WTC11 (cell line): ENCODE measurements around the gene RAB17. TPM values are rescaled to one million over a fixed set of nuclear protein-coding genes. Genes with fewer than 3 reads are reported as not detected.

Source experiments
- ATAC-seq: fragments of 200-7000 bp; cut with Tn5 transposase; 2 replicates; pipeline ENCODE4 v1.10.0; 2021; ENCODE audit warnings: mild to moderate bottlenecking, moderate library complexity
- CTCF ChIA-PET: fragments of 300-600 bp; sonication (Branson Sonifier 250); formaldehyde crosslinking; loops from one replicate; lab custom pipeline; 2021; ENCODE audit warnings: antibody characterized with exemption; lab: Charles Lee
- POLR2A ChIA-PET: fragments of 350-600 bp; sonication (Branson Sonifier 250); formaldehyde crosslinking; loops from one replicate; lab custom pipeline; 2021; ENCODE audit warnings: antibody characterized with exemption; lab: Charles Lee
- DNase-seq: peaks from one replicate; pipeline ENCODE4 v3.0.0; 2021; ENCODE audit warnings: low spot score
- H3K27ac Mint-ChIP-seq: 2 replicates; pipeline ENCODE4 v1.8.0; 2021; ENCODE audit warnings: mixed read lengths
- H3K27me3 Mint-ChIP-seq: 2 replicates; pipeline ENCODE4 v1.8.0; 2021; ENCODE audit warnings: low read depth, mild to moderate bottlenecking, moderate library complexity, mixed read lengths
- H3K36me3 Mint-ChIP-seq: 2 replicates; pipeline ENCODE4 v1.8.0; 2021; ENCODE audit warnings: mixed read lengths
- H3K4me1 Mint-ChIP-seq: 2 replicates; pipeline ENCODE4 v1.8.0; 2022; ENCODE audit warnings: mixed read lengths
- H3K4me3 Mint-ChIP-seq: 2 replicates; pipeline ENCODE4 v1.8.0; 2021; ENCODE audit warnings: mild to moderate bottlenecking, moderate library complexity, mixed read lengths
- H3K9me3 Mint-ChIP-seq: 2 replicates; pipeline ENCODE4 v1.8.0; 2021; ENCODE audit warnings: mixed read lengths
- EMX1 ChIP-seq: fragments of 250-450 bp; sonication (Bioruptor Pico); IDR thresholded peaks from 2 replicates; pipeline ENCODE4 v1.8.0; 2021; ENCODE audit warnings: mild to moderate bottlenecking
- FOXP1 ChIP-seq: sonication (generic); formaldehyde crosslinking; IDR thresholded peaks from 2 replicates; pipeline ENCODE4 v1.8.0; 2022; ENCODE audit warnings: missing genetic modification reagents, mild to moderate bottlenecking, moderate library complexity, borderline replicate concordance
- IRF2 ChIP-seq: sonication (generic); formaldehyde crosslinking; IDR thresholded peaks from 2 replicates; pipeline ENCODE4 v1.8.0; 2022; ENCODE audit warnings: low read depth, missing genetic modification reagents, borderline replicate concordance
- NFYB ChIP-seq: sonication (generic); formaldehyde crosslinking; conservative IDR thresholded peaks from 2 replicates; pipeline ENCODE4 v1.8.0; 2022; ENCODE audit warnings: low read depth, missing genetic modification reagents
- NR1H2 ChIP-seq: sonication (generic); formaldehyde crosslinking; IDR thresholded peaks from 2 replicates; pipeline ENCODE4 v1.9.0; 2021; ENCODE audit warnings: mild to moderate bottlenecking, moderate library complexity, missing genetic modification reagents
- RORB ChIP-seq: fragments of 250-450 bp; sonication (Bioruptor Pico); IDR thresholded peaks from 2 replicates; pipeline ENCODE4 v1.9.0; 2021; ENCODE audit warnings: mild to moderate bottlenecking
- SMAD4 ChIP-seq: sonication (generic); formaldehyde crosslinking; IDR thresholded peaks from 2 replicates; pipeline ENCODE4 v1.8.0; 2022; ENCODE audit warnings: mild to moderate bottlenecking, missing genetic modification reagents
- SP1 ChIP-seq: sonication (generic); formaldehyde crosslinking; conservative IDR thresholded peaks from 2 replicates; pipeline ENCODE4 v1.8.1; 2022; ENCODE audit warnings: missing genetic modification reagents
- ZNF232 ChIP-seq: sonication (generic); formaldehyde crosslinking; IDR thresholded peaks from 2 replicates; pipeline ENCODE4 v1.8.0; 2022; ENCODE audit warnings: mild to moderate bottlenecking, missing genetic modification reagents
- ZNF396 ChIP-seq: fragments of 250-450 bp; sonication (Bioruptor Pico); IDR thresholded peaks from 2 replicates; pipeline ENCODE4 v1.8.0; 2021; ENCODE audit warnings: mild to moderate bottlenecking, moderate library complexity, borderline replicate concordance
- ZNF423 ChIP-seq: fragments of 250-450 bp; sonication (Bioruptor Pico); IDR thresholded peaks from 2 replicates; pipeline ENCODE4 v2.1.2; 2022; ENCODE audit warnings: mild to moderate bottlenecking, moderate library complexity
- total RNA-seq: library from RNA; stranded (reverse); gene quantifications from 3 replicates; pipeline ENCODE4 v1.2.3, GENCODE V29; 2021
- TF ChIP-seq, protein P1 (sequence below): fragments of 200-600 bp; IDR thresholded peaks from 2 replicates; pipeline ENCODE4 v1.8.0; 2022; ENCODE audit warnings: antibody characterized with exemption
- TF ChIP-seq, protein P2 (sequence below): sonication (generic); formaldehyde crosslinking; IDR thresholded peaks from 2 replicates; pipeline ENCODE4 v1.8.0; 2022; ENCODE audit warnings: mild to moderate bottlenecking, missing genetic modification reagents
- TF ChIP-seq, protein P3 (sequence below): sonication (generic); formaldehyde crosslinking; IDR thresholded peaks from 2 replicates; pipeline ENCODE4 v1.8.1; 2022; ENCODE audit warnings: low read depth, missing genetic modification reagents, borderline replicate concordance
- TF ChIP-seq, protein P4 (sequence below): fragments of 250-450 bp; sonication (Bioruptor Pico); IDR thresholded peaks from 2 replicates; pipeline ENCODE4 v1.9.0; 2021; ENCODE audit warnings: mild to moderate bottlenecking, borderline replicate concordance
- TF ChIP-seq, protein P5 (sequence below): sonication (generic); formaldehyde crosslinking; IDR thresholded peaks from 2 replicates; pipeline ENCODE4 v1.8.1; 2022; ENCODE audit warnings: mild to moderate bottlenecking, moderate library complexity, missing genetic modification reagents
- TF ChIP-seq, protein P6 (sequence below): fragments of 250-450 bp; sonication (Bioruptor Pico); conservative IDR thresholded peaks from 2 replicates; pipeline ENCODE4 v1.9.0; 2021; ENCODE audit warnings: mild to moderate bottlenecking
- TF ChIP-seq, protein P7 (sequence below): fragments of 250-450 bp; sonication (Bioruptor Pico); IDR thresholded peaks from 2 replicates; pipeline ENCODE4 v1.9.0; 2021; ENCODE audit warnings: mild to moderate bottlenecking

RAB17 gene
- total RNA-seq, 1 experiment from 2014 or later, result 140 TPM

DNA sequence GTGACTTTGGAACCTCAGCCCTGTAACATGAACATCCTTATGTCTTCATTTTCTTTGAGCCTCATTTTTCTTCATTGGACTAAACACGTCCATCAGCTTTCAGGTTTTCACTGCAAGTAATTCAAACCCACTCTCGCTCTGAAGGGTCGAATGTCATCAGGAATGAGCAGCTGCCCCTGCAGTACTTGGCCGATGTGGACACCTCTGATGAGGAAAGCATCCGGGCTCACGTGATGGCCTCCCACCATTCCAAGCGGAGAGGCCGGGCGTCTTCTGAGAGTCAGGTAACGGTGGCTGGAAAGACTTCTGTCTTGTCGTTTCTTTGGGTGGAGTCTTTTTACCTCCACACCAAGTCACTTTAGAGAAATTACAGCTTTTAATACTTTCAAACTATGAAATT lies 63.3 kb downstream of the RAB17 start:
- Mint-ChIP-seq H3K27me3 (peaks cover 3% of the 10 kb centered on the region; the same call in 1 of the 2 replicates), H3K4me3 (no peak overlapping the region), H3K27ac (no peak overlapping the region), H3K9me3 (no peaks in the 10 kb centered on the region), H3K4me1 (peaks cover 6% of the 10 kb centered on the region), H3K36me3 (no peaks in the 10 kb centered on the region; the same call in 1 of the 2 replicates)
- DNase-seq (no peak), ATAC-seq (no peak)
- CTCF ChIA-PET, result interaction anchor here (1.3 to 1.7 kb wide), 2 partner anchors 14 to 45 kb away, joined by 5 to 8 read pairs; no protein-coding TSS in a partner anchor
- POLR2A ChIA-PET, result no interaction called here
- TF ChIP-seq NFYB (CRISPR knock-in tag), result no peak
- no peak for TF ChIP-seq RORB
- no peak for TF ChIP-seq EMX1 (CRISPR knock-in tag)
- TF ChIP-seq SP1 (CRISPR knock-in tag), result no peak
- TF ChIP-seq ZNF396 (CRISPR knock-in tag), result no peak
- TF ChIP-seq, protein P1, sequence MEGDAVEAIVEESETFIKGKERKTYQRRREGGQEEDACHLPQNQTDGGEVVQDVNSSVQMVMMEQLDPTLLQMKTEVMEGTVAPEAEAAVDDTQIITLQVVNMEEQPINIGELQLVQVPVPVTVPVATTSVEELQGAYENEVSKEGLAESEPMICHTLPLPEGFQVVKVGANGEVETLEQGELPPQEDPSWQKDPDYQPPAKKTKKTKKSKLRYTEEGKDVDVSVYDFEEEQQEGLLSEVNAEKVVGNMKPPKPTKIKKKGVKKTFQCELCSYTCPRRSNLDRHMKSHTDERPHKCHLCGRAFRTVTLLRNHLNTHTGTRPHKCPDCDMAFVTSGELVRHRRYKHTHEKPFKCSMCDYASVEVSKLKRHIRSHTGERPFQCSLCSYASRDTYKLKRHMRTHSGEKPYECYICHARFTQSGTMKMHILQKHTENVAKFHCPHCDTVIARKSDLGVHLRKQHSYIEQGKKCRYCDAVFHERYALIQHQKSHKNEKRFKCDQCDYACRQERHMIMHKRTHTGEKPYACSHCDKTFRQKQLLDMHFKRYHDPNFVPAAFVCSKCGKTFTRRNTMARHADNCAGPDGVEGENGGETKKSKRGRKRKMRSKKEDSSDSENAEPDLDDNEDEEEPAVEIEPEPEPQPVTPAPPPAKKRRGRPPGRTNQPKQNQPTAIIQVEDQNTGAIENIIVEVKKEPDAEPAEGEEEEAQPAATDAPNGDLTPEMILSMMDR, result no peak
- TF ChIP-seq ZNF232 (CRISPR knock-in tag), result no peak

DNA sequence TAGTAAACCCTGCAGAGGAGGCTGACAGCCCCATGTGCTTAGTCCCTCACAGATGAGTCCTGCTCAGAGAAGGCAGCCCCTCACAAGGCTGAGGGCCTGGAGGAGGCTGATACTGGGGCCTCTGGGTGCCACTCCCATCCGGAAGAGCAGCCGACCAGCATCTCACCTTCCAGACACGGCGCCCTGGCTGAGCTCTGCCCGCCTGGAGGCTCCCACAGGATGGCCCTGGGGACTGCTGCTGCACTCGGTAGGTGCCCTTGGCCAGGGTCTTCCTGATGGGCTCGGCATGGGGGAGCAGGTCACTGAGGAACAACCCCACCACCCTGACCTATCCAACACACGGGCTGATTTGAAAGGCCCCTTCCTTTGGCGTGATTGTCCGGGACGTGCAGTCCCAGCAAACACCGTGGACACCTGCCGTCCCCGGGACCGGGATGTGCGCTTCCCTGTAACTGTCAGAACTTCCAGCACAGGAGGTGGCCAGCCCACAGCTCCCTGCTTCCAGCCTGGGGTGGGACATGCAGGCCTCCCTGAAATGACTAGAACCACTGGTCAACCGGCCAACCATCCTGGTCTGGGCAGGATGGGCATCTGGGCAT lies 64.9 kb downstream of the RAB17 start:
- ATAC-seq, result no peak
- CTCF ChIA-PET, result interaction anchor here (0.6 to 1.7 kb wide), 4 partner anchors 13 to 47 kb away, joined by 3 to 13 read pairs (median 6); no protein-coding TSS in a partner anchor
- no peaks in the 10 kb centered on the region for H3K4me1 Mint-ChIP-seq
- H3K36me3 Mint-ChIP-seq, result no peaks in the 10 kb centered on the region; the same call in 1 of the 2 replicates
- POLR2A ChIA-PET, result no interaction called here
- no peak for DNase-seq
- H3K27me3 Mint-ChIP-seq, result peaks cover 3% of the 10 kb centered on the region; the same call in 1 of the 2 replicates
- no peak overlapping the region for H3K27ac Mint-ChIP-seq
- H3K9me3 Mint-ChIP-seq, result no peaks in the 10 kb centered on the region
- no peak overlapping the region for H3K4me3 Mint-ChIP-seq
- TF ChIP-seq, protein P2, sequence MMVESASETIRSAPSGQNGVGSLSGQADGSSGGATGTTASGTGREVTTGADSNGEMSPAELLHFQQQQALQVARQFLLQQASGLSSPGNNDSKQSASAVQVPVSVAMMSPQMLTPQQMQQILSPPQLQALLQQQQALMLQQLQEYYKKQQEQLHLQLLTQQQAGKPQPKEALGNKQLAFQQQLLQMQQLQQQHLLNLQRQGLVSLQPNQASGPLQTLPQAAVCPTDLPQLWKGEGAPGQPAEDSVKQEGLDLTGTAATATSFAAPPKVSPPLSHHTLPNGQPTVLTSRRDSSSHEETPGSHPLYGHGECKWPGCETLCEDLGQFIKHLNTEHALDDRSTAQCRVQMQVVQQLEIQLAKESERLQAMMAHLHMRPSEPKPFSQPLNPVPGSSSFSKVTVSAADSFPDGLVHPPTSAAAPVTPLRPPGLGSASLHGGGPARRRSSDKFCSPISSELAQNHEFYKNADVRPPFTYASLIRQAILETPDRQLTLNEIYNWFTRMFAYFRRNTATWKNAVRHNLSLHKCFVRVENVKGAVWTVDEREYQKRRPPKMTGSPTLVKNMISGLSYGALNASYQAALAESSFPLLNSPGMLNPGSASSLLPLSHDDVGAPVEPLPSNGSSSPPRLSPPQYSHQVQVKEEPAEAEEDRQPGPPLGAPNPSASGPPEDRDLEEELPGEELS (CRISPR knock-in tag), result no peak
- no peak for TF ChIP-seq IRF2 (CRISPR knock-in tag)
- TF ChIP-seq, protein P3, sequence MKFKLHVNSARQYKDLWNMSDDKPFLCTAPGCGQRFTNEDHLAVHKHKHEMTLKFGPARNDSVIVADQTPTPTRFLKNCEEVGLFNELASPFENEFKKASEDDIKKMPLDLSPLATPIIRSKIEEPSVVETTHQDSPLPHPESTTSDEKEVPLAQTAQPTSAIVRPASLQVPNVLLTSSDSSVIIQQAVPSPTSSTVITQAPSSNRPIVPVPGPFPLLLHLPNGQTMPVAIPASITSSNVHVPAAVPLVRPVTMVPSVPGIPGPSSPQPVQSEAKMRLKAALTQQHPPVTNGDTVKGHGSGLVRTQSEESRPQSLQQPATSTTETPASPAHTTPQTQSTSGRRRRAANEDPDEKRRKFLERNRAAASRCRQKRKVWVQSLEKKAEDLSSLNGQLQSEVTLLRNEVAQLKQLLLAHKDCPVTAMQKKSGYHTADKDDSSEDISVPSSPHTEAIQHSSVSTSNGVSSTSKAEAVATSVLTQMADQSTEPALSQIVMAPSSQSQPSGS (CRISPR knock-in tag), result no peak
- TF ChIP-seq, protein P4, sequence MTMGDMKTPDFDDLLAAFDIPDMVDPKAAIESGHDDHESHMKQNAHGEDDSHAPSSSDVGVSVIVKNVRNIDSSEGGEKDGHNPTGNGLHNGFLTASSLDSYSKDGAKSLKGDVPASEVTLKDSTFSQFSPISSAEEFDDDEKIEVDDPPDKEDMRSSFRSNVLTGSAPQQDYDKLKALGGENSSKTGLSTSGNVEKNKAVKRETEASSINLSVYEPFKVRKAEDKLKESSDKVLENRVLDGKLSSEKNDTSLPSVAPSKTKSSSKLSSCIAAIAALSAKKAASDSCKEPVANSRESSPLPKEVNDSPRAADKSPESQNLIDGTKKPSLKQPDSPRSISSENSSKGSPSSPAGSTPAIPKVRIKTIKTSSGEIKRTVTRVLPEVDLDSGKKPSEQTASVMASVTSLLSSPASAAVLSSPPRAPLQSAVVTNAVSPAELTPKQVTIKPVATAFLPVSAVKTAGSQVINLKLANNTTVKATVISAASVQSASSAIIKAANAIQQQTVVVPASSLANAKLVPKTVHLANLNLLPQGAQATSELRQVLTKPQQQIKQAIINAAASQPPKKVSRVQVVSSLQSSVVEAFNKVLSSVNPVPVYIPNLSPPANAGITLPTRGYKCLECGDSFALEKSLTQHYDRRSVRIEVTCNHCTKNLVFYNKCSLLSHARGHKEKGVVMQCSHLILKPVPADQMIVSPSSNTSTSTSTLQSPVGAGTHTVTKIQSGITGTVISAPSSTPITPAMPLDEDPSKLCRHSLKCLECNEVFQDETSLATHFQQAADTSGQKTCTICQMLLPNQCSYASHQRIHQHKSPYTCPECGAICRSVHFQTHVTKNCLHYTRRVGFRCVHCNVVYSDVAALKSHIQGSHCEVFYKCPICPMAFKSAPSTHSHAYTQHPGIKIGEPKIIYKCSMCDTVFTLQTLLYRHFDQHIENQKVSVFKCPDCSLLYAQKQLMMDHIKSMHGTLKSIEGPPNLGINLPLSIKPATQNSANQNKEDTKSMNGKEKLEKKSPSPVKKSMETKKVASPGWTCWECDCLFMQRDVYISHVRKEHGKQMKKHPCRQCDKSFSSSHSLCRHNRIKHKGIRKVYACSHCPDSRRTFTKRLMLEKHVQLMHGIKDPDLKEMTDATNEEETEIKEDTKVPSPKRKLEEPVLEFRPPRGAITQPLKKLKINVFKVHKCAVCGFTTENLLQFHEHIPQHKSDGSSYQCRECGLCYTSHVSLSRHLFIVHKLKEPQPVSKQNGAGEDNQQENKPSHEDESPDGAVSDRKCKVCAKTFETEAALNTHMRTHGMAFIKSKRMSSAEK, result no peak
- TF ChIP-seq NR1H2 (CRISPR knock-in tag), result no peak
- TF ChIP-seq, protein P5, sequence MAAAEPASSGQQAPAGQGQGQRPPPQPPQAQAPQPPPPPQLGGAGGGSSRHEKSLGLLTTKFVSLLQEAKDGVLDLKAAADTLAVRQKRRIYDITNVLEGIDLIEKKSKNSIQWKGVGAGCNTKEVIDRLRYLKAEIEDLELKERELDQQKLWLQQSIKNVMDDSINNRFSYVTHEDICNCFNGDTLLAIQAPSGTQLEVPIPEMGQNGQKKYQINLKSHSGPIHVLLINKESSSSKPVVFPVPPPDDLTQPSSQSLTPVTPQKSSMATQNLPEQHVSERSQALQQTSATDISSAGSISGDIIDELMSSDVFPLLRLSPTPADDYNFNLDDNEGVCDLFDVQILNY (CRISPR knock-in tag), result no peak
- TF ChIP-seq ZNF423 (CRISPR knock-in tag), result no peak
- TF ChIP-seq, protein P6, sequence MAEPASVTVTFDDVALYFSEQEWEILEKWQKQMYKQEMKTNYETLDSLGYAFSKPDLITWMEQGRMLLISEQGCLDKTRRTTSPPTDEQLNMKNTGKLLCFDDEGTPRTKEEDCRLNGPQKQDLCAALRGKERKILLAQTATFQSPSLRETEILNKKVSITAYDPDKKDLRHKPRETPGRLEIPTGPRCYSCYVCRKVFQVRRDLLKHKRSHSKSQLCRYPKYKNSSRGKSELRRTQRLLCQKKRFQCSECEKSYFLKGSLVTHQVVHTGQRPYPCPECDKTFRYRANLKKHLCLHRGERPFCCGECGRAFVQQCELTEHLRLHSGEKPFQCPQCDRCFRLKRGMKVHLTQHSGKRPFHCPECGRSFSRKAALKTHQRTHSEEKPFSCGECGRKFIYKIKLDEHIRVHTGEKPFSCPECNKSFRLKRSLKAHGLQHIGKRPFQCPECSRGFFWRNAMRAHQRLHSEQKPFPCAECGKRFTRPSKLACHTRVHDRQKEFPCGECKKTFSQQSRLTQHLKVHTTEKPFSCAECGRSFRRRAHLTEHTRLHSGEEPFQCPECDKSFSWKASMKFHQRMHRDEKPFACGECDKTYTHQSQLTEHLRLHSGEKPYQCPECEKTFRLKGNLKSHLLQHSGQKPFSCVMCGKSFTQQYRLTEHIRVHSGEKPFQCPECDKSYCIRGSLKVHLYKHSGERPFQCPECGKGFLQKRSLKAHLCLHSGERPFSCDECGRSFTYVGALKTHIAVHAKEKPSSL (CRISPR knock-in tag), result no peak
- TF ChIP-seq FOXP1 (CRISPR knock-in tag), result no peak
- no peak for TF ChIP-seq SMAD4 (CRISPR knock-in tag)
- no peak for TF ChIP-seq ZNF396 (CRISPR knock-in tag)
- TF ChIP-seq, protein P7, sequence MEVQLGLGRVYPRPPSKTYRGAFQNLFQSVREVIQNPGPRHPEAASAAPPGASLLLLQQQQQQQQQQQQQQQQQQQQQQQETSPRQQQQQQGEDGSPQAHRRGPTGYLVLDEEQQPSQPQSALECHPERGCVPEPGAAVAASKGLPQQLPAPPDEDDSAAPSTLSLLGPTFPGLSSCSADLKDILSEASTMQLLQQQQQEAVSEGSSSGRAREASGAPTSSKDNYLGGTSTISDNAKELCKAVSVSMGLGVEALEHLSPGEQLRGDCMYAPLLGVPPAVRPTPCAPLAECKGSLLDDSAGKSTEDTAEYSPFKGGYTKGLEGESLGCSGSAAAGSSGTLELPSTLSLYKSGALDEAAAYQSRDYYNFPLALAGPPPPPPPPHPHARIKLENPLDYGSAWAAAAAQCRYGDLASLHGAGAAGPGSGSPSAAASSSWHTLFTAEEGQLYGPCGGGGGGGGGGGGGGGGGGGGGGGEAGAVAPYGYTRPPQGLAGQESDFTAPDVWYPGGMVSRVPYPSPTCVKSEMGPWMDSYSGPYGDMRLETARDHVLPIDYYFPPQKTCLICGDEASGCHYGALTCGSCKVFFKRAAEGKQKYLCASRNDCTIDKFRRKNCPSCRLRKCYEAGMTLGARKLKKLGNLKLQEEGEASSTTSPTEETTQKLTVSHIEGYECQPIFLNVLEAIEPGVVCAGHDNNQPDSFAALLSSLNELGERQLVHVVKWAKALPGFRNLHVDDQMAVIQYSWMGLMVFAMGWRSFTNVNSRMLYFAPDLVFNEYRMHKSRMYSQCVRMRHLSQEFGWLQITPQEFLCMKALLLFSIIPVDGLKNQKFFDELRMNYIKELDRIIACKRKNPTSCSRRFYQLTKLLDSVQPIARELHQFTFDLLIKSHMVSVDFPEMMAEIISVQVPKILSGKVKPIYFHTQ (CRISPR knock-in tag), result no peak
